Putamen (tissue), 1 donor: ENCODE data around the gene KCNT1.

ENCODE experiments used
- DNase-seq: peaks from one replicate; pipeline ENCODE4 v3.0.0-alpha.2; 2016; ENCODE audit warnings: low spot score

KCNT1 gene

GRCh38 chr9:135785013-135785575 is 83.1 kb downstream of the KCNT1 start:
- peak; percentile 55 for DNase-seq

DNA sequence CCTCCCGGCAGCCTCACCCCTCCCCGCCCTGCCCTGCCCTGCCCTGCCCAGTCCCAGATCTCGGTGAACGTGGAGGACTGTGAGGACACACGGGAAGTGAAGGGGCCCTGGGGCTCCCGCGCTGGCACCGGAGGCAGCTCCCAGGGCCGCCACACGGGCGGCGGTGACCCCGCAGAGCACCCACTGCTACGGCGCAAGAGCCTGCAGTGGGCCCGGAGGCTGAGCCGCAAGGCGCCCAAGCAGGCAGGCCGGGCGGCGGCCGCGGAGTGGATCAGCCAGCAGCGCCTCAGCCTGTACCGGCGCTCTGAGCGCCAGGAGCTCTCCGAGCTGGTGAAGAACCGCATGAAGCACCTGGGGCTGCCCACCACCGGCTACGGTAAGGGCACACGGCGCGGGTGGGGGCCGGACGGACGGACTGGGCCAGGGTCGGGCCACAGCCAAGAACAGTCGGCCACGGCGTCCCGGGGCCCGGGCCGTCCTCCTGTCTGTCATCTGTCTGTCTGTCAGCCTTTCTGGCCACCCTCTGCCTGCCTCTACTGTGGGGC is 84.2 kb downstream of the KCNT1 start:
- DNase-seq: no peak

DNA sequence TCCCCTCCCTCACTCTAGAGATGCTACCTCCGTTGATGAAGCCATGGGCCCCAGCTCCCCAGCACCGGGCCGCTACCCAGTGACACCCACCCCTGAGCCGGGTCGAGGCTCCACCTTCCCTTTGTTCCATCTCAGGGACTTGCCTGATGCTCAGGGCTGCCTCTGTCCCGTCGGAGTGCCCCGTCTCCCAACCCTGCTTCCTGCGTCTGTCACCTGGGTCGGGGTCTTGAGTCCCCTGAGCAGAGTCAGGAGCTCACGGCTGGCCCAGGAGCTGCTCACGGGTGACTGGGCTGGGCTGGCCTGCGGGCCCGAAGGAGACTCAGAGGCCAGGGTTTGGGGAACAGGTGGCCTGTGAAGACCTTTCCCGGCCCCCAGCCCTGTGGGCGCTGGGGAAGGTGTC is 85.3 kb downstream of the KCNT1 start:
- DNase-seq: no peak

GRCh38 chr9:135787776-135788575 is 86.0 kb downstream of the KCNT1 start:
- no peak for DNase-seq

DNA sequence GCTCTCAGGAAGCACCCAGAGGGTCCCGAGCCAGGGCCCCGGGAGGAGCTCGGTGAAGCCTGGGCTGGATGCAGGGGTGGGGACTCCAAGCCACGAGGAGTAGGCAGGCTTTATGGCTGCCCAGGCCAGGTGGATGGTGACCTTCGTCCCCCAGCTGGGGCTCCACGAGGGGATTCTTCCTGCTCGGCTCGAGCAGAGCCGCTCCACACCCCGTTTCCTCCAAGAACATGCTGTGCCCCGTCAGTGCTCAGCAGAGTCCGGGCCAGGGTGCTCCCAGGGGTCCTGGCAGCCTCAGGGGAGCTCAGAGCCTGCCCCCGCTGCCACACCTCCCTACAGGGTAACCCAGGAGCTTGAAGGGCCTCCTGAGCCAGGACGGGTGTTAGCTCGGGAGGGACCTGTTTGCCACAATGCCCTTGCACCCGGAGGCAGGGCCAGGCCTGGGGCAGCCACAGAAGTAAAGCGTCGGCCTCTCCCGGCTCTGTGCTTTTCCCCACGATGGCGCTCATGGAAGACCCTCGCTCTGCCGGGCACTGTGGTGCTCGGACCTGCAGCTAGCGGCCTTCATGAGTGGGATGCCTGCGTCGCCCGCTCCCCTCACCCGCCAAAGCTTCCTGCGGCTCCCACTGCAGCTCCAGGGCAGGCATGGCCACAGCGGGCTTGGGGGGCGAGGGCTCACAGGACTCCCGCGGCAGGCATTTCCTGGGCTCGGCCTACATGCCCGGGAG is 86.8 kb downstream of the KCNT1 start:
- DNase-seq: no peak

DNA sequence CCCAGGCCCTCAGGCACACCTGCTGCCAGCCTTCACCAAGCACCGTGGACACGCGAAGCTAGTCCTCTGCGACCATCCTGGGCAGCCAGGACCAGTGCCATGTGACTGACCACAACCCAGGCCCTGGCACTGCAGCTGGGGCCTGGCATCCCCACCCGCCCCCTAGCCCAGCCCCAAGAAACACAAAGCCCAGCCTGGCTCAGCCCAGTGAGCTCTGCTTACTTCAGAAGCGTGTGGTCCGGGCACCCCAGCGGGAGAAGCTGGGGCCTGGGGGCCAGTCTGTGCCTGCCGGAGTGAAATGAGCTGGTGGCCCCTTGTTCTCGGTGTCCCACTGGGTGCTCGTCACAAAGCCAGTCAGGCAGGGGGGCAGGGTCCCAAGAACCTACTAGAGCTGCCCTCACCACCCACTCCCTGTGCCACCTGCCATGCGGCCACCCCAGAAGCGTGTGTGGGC is 87.9 kb downstream of the KCNT1 start:
- no peak for DNase-seq

DNA sequence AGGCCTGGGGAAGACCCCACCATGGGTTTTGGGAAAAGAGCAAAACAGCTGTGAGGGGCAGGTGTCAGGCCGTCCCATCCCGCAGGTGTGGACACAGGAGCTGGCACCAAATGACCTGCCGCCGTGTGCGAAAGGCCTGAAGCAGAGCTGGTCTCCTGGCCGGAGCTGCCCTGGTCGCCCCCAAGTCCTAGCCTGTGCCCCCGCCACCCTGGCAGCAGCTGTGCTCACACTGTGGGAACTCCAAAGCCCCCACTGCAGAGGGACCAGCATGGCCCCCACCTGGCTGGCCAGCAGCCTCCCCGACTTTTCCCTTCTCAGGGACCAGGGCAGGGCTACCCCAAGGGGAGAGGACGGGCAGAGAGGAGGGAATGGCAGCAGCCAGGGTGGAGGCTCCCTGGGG is 88.4 kb downstream of the KCNT1 start:
- no peak for DNase-seq

- DNase-seq: no peak
Measured at GRCh38 chr9:135790850-135791249, 88.9 kb downstream of the KCNT1 start.

DNA sequence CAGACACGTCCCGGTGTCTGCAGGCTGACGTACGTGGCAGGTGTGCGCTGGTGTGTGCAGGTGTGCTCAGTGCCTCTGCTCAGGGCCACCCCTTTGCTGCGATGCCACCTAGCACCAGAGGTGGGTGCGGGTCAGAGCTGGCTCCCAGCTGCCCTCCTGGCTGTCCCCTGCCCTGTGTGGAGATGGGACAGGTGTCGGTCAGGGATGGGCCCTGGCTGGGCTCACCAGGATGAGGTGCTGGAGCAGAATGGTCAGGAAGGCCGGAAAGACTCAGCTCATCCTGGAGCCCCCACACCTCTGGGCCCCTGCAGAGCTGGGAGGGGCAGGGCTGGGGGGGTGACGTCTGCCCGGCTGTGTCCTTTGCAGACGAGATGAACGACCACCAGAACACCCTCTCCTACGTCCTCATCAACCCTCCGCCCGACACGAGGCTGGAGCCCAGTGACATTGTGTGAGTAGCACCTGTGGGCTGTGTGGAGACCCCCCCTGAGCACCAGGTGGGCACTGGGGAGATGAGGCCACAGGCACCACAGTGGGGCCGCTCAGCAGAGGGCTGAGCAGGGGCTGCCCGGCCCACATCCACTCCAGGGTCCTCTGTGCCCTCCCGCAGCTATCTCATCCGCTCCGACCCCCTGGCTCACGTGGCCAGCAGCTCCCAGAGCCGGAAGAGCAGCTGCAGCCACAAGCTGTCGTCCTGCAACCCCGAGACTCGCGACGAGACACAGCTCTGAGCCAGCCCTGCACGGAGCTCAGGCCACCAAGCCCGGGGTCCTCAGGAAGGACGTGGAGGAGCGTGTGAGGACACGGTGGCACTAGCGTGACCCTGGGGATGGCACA is 89.7 kb downstream of the KCNT1 start:
- no peak for DNase-seq

DNA sequence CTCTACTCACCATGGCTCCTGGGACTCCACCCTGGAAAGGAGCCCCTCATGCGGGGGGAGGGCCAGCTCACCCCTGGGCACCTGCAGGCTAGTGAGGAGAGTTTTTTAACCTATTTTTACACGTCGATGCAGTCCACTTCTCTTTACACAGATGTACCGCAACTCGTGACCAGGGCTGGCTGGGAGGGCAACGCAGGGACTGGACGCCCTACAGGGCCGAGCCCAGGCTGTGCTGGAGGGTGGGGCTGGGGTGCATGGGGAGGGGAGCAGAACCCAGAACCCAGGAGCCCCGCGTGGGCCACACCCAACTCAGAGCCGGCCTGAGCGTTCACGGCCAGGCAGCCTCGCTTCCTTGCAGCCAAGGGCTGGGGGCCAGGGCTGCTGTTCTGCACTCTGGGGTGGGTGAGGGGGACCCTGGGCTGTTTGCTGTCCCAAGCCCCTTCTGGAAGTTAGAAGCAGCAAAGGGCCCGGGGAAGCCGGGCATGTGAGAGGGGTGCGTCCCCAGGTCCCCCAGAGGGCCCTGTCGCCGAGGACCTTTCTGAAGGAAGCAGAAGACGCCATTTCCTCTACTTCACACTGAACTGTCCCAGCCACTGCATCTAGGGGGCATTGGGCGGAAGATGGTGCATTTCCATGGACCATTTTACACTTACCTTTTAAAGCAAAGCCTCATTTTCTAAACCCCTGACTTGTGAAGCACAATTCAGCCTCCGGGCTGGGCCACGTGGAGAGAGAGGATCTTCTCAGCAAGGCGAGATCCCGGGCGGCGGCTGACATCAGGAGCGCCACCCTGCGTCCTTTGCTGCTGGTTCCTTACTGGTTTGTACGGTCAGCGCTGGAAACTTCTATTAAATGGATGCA is 90.5 kb downstream of the KCNT1 start:
- DNase-seq: no peak

- DNase-seq: no peak
Measured at GRCh38 chr9:135793221-135794056, 91.5 kb downstream of the KCNT1 start.

DNA sequence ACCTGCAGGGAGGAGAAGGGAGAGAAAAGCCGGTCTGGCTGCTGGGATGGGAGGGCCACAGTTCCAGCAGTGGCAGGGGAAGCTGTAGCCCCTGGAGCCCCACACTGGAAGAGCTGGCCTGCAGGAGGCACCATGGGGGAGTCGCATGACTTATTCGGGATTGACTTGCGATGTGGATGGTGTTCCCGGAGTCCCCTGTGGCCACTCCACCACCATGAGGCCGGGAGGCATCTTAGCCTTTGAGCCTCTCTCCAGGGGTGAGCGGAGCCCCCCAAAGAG is 92.0 kb downstream of the KCNT1 start:
- DNase-seq: no peak

- DNase-seq: no peak
Measured at GRCh38 chr9:135794361-135794885, 92.4 kb downstream of the KCNT1 start.

- DNase-seq: peak; percentile 55
Measured at GRCh38 chr9:135795391-135795790, 93.4 kb downstream of the KCNT1 start.

DNA sequence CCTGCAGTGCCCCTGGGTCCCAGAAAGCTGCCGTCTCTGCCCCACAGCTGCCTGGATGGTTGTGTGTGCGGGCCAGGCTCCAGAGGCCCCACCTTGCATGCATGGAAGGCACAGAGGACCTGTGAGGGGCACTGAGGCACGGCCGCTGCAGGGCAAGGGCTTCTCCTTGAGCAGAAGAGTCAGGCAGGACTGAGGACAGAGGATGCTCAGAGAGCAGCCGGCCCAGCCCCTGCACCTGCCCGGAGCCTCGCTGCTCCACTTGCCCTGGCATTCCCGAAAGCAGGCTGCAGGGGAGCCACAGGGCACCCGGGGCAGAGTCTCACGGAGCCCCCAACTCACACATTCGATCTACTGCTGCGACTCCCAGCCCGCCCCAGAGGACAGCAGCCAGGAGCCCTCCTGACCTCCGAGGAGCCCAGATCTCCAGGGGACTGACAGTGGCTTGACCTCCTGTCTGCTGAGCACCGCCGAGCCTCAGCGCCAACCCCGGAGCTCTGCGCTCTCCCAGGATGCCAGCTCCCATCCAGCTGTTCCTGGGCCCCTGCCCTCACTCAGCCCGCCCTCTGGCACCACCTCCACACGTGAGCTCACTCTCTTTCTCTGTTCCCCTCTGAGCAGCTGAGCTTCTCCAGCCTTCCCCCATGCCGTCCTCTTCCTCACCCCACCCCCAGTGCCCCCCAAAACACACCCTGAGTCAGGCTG is 95.0 kb downstream of the KCNT1 start:
- DNase-seq: no peak

DNA sequence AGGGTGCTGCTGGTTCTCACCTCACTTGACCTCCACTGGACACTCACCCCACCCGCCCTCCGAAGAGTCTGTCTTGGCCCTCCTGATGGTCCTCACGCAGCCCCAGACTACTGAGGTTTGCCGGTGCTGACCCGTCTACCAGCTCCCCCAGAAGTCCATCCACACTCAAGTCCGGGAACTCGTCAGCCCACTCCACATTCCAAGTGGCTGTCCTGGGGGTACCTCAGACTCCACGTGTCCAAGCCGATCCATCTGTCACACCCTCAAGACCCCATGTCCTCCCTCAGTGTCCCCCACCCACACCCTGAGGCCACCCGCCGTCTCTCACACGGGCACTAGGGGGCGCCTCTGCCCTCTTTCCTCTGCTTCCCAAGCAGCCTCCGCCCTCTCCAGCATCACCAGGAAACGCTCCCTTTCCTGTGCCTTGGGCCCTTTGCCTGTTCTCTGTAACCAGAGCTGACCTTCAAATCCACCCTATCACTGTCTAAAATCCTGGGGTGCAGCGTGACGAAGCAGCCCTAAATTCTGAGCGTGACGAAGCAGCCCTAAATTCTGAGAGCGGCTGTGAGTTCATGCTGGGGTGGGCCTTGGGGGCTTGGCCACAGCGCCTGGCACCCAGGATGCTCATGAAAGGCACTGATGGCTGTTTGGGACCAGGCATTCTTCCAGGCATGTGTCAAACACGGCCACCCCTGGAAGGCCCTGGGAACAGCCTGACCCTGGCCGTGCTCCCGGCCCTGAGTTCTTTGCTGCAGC is 95.7 kb downstream of the KCNT1 start:
- peak; percentile 29 for DNase-seq

DNA sequence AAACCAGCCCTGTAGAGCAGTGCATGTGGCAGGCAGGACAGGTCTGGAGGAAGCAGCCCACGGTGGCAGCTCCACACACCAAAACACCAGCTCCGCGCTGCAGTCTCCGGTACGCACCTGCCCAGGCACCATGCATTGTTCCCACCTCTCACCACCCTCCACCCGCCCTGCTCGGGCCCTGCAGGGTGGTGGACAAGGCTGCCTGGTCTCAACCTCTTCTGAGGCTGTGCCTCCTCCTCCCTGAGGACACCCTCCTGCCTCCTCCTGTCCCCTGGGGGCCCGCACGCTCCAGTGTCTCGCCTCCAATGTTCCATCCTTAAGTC is 96.2 kb downstream of the KCNT1 start:
- DNase-seq: no peak

- DNase-seq: no peak
Measured at GRCh38 chr9:135799261-135799660, 97.3 kb downstream of the KCNT1 start.

DNA sequence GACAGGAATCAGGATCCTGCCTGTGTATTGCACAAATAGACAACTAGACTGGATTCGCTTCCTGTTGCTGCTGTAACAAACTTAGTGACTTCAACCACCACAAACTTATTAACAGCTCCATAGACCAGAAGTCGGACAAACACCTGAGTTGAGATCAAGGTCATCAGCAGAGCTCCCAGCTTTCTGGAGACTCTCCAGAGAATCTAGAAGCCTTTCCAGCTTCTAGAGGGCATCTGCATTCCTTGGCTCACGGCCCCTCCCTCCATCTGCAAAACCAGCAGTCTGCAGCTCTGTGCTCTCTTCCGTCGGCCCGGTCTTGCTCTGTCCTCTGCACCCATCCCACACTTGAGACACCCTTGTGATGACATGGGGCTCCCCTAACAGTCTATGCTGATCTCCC is 99.1 kb downstream of the KCNT1 start:
- no peak for DNase-seq
